Upper lobe of left lung (tissue), 4 donors: Measurements from ENCODE around the gene SLC25A38.
"Not testable (repeated sequence)": the region's sequence is repeated elsewhere in the genome, so short reads cannot be mapped to it uniquely, and the experiment has no call there.

Experiments used
- EP300 ChIP-seq, 4 donors: sonication (generic); formaldehyde crosslinking; IDR thresholded peaks; one replicate each; pipeline ENCODE4 v1.5.1; 2017; ENCODE audit warnings: antibody characterized with exemption in 4 of 4, control low read depth in 2 of 4
- POLR2A ChIP-seq, 4 donors: fragments of 450-650 bp; IDR thresholded peaks; one replicate each; pipeline ENCODE4 v1.5.1; 2016 to 2017; ENCODE audit warnings: antibody characterized with exemption in 4 of 4, mild to moderate bottlenecking in 2 of 4
- TF ChIP-seq, protein P1 (sequence below), 6 experiments: fragments of 450-650 bp in 4 of 6; fragments of 200-600 bp in 2 of 6; sonication (generic) in 2 of 6; IDR thresholded peaks; one replicate each; pipeline ENCODE4 v1.5.1; 2016 to 2019; ENCODE audit warnings: antibody characterized with exemption in 6 of 6

DNA sequence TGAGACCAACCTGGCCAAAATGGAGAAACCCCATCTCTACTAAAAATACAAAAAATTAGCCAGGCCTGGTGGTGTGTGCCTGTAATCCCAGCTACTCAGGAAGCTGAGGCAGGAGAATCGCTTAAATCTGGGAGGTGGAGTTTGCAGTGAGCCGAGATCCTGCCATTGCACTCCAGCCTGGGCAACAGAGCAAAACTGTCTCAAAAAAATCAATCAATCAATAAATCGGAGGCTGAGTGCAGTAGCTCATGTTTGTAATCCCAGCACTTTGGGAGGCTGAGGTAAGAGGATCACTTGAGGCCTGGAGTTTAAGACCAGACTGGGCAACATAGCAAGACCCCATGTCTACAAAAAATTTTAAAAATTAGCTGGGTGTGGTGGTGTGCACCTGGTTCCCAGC, 32.1 kb downstream of the SLC25A38 start:
- TF ChIP-seq, protein P1, sequence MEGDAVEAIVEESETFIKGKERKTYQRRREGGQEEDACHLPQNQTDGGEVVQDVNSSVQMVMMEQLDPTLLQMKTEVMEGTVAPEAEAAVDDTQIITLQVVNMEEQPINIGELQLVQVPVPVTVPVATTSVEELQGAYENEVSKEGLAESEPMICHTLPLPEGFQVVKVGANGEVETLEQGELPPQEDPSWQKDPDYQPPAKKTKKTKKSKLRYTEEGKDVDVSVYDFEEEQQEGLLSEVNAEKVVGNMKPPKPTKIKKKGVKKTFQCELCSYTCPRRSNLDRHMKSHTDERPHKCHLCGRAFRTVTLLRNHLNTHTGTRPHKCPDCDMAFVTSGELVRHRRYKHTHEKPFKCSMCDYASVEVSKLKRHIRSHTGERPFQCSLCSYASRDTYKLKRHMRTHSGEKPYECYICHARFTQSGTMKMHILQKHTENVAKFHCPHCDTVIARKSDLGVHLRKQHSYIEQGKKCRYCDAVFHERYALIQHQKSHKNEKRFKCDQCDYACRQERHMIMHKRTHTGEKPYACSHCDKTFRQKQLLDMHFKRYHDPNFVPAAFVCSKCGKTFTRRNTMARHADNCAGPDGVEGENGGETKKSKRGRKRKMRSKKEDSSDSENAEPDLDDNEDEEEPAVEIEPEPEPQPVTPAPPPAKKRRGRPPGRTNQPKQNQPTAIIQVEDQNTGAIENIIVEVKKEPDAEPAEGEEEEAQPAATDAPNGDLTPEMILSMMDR (IDR thresholded peaks at IDR 0.05) = not testable (repeated sequence)
- TF ChIP-seq EP300, POLR2A (IDR thresholded peaks at IDR 0.05): not testable (repeated sequence)
